GM19455 (cell line): ENCODE measurements around the gene ADRM1.

Experiments used
- ATAC-seq: cut with Tn5 transposase; IDR thresholded peaks from one replicate; pipeline ENCODE4 v1.9.1; 2021; ENCODE audit not compliant: unreplicated experiment

Gene ADRM1

DNA sequence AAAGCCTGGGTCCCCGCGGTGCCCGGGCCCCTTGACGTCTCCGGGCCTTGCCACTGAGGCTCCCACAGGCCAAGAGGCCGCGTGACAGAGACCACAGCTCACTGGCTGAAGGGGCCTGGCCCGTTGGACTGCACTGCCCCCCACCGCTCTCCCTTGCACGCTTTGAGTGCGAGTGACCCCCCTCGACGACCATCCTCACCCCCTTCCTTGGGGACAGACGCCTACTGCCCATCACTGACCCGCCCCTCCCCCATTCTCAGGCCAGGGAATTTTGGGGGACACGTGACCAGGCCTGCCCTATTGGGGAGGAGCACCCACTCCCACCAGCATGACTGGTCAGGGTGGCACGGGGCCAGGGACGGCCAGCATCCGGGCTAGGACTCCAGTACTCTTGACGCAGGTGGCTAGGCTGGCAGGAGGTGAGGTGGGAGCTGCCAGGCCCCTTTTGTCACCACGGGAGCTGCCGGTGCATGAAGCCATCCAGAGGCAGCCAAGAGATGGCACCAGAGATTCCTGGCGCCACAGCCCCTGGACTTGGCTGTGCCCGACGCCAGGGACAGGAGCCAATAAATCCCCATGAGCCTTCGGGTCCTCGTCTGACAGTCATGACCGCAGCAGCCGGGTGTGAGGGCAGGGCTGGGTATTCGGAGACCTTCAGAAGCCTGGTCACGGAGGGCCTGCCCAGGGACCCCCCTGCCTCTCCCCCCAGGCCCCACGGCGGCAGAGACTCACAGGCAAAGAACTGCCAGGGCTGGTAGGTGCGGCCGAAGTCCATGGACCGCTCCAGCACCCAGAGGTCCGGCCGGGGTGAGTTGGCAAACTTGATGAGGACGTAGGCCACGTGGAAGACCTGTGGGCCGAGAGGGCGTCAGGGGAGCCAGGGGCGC, 49.8 kb downstream of the ADRM1 start:
- ATAC-seq = no peak

DNA sequence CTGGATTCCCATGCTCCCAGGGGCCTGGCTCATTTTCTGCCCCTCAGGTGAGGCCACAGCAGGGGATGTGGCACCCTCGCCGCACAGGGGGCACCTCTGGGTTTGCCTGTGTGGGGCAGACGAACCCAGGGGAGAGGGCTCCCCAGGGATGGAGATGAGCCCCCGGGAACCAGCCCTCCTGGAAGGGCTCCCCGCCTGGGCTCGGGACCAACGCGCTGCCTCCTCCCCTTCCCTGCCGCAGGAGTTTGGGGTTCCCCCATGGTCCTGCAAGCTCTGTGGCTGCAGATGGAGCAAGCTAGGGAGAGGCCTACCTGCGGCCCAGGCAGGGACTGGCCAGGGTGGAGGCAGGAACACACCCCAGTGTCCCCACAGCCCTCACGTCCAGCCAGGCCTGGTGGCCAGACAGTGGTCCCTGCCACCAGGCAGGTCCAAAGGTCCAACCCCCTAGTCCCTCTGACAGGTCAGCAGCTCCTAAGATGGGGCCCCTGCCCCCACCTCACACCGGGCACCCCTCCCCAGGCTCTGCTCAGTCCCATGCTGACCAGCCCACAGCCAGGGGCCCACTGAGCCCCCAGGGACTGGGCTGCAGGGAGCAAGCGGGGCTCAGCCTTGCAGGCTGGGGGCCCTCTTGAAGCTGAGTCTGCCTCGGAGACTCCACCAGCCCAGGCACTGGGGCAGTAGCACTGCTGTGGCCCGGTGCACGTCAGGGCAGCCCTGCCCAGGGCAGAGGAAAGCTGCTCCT, 50.7 kb downstream of the ADRM1 start:
- no peak for ATAC-seq

DNA sequence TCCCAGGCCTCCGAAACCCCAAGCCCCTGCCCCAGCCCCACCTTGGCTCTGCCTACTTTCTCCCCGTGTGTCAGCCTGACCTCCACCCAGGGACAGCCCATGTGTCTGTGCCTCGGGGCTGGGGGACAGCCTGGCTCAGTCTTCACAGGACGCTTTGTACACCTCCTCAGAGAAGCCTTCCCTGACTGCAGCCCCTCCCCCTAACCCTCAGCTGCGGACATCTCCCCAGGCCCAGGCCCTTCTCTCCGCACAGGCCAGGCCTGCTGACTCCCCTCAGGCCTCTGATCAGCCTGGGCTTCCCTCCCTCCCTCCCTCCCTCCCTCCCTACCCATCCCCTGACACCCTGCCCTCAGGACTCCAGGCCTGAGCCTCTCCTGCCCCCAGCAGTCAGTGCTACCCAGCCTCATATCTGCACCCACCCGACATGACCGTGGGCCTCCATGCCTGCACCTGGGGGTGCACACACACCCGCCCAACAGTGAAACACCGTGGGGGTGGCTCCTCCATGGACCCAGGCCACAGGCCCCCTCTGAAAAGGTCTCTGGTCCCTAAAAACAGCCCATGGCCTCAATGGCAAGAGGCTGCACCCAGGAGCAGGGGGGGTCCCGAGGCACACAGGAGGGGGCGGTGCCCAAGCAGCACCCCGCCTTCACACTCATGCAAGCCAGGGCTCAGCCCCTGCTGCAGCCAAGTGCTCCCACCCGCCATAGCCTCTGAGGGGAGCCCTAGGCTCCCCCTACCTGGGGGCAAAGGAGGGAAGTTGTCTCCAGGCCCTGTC, 51.4 kb downstream of the ADRM1 start:
- ATAC-seq = no peak

DNA sequence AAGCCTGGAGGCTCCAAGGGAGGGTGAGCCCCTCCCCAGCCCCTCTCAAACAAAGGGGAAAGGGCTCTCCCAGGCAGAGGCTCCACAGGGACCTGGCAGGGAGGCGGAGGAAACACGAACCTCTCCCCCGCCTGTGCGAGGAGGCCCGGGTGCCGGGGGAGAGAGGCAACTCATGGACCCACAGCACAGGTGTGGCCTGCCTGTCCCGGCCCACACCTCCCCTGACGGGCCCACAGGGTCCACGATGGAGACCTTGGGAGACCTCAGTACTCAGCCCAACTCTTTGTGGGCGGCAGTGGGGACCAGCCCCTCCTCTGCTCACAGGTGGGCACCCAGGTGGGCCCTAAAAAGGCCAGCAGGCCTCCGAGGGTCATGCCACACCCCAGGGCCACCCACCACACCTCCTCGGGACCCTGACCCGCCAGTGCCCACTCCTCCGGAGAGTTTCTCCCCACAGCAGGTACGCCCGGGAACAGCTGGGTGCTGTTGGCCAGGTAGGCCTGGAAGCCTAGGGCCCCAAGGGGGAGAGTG, 52.1 kb downstream of the ADRM1 start:
- ATAC-seq = no peak

DNA sequence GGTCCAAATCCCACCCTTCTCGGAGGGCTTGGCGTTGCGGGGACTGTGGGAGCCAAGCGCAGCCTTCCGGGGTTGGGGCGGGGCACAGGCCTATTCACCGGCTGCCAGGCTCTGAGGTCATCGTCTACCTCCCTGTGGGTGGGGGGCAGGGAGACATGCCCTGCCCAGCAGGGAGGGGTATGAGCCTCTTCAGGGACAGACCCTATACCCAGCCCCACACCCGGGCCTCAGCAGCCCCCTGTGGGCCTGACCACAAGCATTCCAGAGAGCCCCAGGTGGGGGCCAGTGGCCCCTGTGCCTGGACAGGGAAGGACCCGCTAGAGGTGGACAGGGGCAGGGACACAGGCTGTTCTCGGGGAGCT, 52.7 kb downstream of the ADRM1 start:
- ATAC-seq = no peak

DNA sequence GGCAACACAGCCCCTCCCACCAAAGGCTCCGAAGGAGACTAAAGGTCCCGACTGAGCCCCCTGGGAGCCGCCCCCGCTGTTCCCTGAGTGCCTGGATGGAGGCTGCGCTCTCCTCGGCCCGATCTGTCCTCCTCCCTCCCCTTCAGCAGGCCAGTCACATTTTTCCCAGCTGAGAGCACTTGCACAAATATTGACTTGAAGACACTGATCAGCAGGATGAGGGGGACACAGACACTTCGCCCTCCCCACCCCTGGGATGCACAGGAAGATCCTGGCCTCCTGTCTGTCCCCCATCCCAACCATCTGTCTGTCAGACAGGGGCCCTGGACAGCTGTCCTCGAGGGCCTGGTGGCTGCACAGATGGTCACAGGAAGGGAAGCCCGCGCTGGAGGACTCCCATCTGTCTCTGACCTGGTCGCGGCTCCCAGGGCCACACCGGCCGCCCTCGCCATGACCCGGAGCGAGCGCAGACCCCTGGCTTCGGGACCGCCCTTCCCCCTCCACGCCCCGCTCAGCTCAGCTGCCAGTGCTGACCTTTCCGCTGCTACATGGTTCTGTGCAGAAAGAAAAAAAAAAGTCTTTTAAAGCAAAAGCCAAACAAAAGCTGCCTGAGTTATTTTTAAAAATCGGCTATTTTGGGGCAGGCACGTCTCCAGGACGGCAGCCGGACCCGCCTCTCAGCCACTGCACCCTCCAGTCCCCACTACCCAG, 53.2 kb downstream of the ADRM1 start:
- ATAC-seq = no peak

DNA sequence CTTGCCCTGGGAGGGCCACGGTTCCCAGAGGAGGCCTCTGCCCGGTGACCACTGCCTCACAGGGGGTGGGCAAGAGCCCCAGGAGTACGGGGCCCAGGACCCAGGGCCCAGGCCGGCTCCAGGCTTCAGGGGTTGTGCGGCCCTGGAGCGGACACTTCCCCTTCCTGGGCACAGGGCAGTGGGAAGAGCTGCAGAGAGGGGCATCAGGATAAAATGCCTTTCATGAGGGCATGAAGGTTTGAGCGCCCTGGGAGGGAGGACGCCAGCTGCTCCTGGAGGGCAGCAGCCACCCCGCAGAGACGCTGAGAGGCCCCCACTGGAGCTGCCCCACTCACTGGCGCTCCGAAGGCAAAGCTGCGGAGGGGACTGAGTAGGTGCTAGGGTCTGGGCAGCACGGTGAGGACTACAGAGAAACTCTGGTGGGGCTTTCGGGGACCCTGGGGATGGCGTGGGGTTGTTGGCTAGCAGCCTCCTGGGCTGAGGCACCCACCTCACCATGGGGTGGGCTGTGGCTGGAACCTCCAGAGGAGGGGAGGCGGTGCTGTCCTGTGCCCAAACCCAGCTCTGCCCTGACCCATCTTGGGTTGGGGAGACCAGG, 53.9 kb downstream of the ADRM1 start:
- ATAC-seq = no peak

DNA sequence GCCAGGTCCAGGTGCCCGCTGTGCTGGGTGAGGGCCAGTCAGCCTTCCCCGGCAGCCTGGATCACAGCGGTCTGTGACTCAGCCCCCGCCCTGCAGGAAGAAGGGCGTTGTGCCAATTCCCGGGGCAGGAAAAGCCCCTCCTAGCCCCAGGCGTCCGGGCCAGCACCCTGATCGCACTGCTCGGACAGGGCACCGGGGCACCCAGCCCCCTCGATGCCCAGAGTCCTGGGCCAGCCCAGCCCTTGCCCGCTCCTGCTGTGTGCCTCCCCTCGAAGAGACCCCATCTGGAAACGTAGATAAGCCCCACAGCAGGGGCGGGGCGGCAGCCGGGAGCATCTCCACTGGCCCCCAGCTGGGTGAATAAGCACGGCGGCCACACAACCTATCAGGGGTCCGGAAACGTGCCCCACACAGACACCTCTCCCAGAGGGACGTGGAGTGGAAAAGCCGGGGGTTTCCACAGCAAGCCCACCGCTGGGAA, 54.4 kb downstream of the ADRM1 start:
- no peak for ATAC-seq

DNA sequence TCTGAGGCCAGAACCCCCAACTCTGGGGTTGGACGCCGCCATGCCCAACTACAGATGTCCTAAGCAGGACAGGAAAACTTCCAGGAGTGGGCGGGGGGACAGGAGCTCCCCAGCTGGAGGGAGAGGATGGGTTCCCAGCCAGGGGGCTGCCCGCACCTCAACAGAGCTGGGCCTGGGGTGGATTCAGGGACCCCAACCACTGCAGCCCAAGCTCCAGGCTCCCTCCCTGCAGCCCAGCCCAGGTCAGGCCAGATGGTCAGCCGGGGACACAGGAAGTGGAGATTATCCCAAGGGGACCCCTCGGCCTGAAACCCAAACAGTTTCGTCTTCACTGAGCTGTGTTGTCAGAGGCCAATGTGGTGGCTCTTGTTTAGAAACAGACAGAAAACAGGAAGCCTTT, 54.9 kb downstream of the ADRM1 start:
- ATAC-seq = no peak
